Measurements from ENCODE around the gene C1GALT1.

C1GALT1 gene

DNA sequence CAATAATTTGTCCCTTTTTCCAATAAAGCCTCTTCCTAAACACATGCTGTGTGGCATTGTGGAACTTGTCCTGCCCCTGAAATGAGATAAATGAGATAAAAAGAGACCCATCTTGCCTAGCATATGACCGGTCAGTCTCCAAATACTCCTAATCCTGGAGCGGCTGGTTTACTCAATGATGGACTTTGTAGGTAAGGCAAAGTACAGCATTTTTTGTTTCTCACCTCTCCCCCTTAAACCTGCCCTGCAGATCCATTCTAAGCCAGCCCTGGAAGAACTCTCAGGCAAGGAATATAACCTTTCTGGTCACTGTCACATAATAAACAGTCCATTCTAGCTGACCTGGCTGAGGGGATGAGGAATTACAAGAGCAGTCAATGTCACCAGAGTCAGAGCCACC lies 110.7 kb downstream of the C1GALT1 start (continued):
- TF ChIP-seq, protein P1, sequence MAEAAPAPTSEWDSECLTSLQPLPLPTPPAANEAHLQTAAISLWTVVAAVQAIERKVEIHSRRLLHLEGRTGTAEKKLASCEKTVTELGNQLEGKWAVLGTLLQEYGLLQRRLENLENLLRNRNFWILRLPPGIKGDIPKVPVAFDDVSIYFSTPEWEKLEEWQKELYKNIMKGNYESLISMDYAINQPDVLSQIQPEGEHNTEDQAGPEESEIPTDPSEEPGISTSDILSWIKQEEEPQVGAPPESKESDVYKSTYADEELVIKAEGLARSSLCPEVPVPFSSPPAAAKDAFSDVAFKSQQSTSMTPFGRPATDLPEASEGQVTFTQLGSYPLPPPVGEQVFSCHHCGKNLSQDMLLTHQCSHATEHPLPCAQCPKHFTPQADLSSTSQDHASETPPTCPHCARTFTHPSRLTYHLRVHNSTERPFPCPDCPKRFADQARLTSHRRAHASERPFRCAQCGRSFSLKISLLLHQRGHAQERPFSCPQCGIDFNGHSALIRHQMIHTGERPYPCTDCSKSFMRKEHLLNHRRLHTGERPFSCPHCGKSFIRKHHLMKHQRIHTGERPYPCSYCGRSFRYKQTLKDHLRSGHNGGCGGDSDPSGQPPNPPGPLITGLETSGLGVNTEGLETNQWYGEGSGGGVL (tag by site-specific recombination; IDR thresholded peaks at IDR 0.05), result no peak
- TF ChIP-seq, protein P2, sequence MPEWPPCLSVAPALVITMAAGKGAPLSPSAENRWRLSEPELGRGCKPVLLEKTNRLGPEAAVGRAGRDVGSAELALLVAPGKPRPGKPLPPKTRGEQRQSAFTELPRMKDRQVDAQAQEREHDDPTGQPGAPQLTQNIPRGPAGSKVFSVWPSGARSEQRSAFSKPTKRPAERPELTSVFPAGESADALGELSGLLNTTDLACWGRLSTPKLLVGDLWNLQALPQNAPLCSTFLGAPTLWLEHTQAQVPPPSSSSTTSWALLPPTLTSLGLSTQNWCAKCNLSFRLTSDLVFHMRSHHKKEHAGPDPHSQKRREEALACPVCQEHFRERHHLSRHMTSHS (tag by site-specific recombination; IDR thresholded peaks at IDR 0.05), result no peak
- TF ChIP-seq ZFP41 (tag by site-specific recombination; IDR thresholded peaks at IDR 0.05; ENCODE audit: borderline replicate concordance), result no peak
- no peak for TF ChIP-seq ZNF366 (tag by site-specific recombination; conservative IDR thresholded peaks at IDR 0.05)

DNA sequence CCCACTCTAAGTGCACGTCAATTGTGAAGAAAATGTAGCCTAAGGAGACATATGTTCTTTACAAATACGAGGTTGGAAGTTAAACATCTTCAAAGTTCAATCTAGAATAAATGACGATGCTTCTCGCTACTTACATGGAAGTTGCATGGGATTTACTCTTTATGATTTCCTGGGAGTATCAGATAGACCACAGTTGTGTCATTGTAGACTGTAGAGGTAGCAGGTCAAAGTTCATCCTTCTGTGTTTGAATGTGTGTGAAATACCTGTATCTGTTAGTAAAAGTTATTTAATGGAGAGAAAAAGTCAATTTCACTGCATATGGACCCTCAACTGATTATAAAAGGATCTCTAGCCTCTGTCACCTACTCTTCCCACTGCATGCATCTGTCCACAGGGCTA lies 112.6 kb downstream of the C1GALT1 start:
- ChIA-PET CTCF (no interaction called here), POLR2A (no interaction called here)
- Histone ChIP-seq H3K9me3 (ENCODE audit: control insufficient read depth, insufficient read depth, low read depth, low read length) (no peaks in the 10 kb centered on the region), H3K27ac (ENCODE audit: extremely low read depth, low read depth, low read length) (no peak overlapping the region), H3K4me3 (ENCODE audit: low read depth, low read length) (no peak overlapping the region), H3K4me1 (ENCODE audit: control insufficient read depth, insufficient read depth, low read length) (no peaks in the 10 kb centered on the region), H3K36me3 (ENCODE audit: control insufficient read depth in 2 of 2, insufficient read depth in 1 of 2, low read length in 2 of 2) (no peaks in the 10 kb centered on the region)
- TF ChIP-seq FEZF1 (tag by site-specific recombination; IDR thresholded peaks at IDR 0.05), result no peak
- TF ChIP-seq, protein P3, sequence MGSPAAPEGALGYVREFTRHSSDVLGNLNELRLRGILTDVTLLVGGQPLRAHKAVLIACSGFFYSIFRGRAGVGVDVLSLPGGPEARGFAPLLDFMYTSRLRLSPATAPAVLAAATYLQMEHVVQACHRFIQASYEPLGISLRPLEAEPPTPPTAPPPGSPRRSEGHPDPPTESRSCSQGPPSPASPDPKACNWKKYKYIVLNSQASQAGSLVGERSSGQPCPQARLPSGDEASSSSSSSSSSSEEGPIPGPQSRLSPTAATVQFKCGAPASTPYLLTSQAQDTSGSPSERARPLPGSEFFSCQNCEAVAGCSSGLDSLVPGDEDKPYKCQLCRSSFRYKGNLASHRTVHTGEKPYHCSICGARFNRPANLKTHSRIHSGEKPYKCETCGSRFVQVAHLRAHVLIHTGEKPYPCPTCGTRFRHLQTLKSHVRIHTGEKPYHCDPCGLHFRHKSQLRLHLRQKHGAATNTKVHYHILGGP (tag by site-specific recombination; IDR thresholded peaks at IDR 0.05), result no peak
- TF ChIP-seq ZNF571 (tag by site-specific recombination; IDR thresholded peaks at IDR 0.05), result no peak
- no peak for TF ChIP-seq ZSCAN23 (tag by site-specific recombination; IDR thresholded peaks at IDR 0.05)
- no peak for TF ChIP-seq ZNF558 (tag by site-specific recombination; IDR thresholded peaks at IDR 0.05)
- TF ChIP-seq ZNF350 (tag by site-specific recombination; IDR thresholded peaks at IDR 0.05), result no peak
- TF ChIP-seq ZNF654 (tag by site-specific recombination; IDR thresholded peaks at IDR 0.05; ENCODE audit: low read depth), result no peak
- TF ChIP-seq ZIC2 (tag by site-specific recombination; IDR thresholded peaks at IDR 0.05), result no peak
- TF ChIP-seq ZNF19 (tag by site-specific recombination; IDR thresholded peaks at IDR 0.05; ENCODE audit: low read depth), result no peak
- no peak for TF ChIP-seq ZNF707 (tag by site-specific recombination; IDR thresholded peaks at IDR 0.05)
- TF ChIP-seq RBAK (tag by site-specific recombination; IDR thresholded peaks at IDR 0.05), result no peak
- no peak for TF ChIP-seq ZNF2 (tag by site-specific recombination; IDR thresholded peaks at IDR 0.05)
- no peak for TF ChIP-seq ZNF335 (tag by site-specific recombination; conservative IDR thresholded peaks at IDR 0.05)

All from HEK293 (cell line).